GM19372 (cell line): ENCODE measurements around the gene CADM1.

ENCODE experiments used
- ATAC-seq: cut with Tn5 transposase; IDR thresholded peaks from one replicate; pipeline ENCODE4 v1.9.1; 2021; ENCODE audit warnings: mild to moderate bottlenecking, low read depth, moderate library complexity; ENCODE audit not compliant: unreplicated experiment

The CADM1 gene

GRCh38 chr11:115452241-115452640 lies 52.0 kb downstream of the CADM1 start:
- ATAC-seq: no peak

- no peak for ATAC-seq
Measured at GRCh38 chr11:115450519-115450918, 53.7 kb downstream of the CADM1 start.

GRCh38 chr11:115447273-115447864 lies 56.8 kb downstream of the CADM1 start:
- no peak for ATAC-seq

GRCh38 chr11:115446214-115446613 lies 58.0 kb downstream of the CADM1 start:
- ATAC-seq: no peak

GRCh38 chr11:115444542-115444941 lies 59.7 kb downstream of the CADM1 start:
- ATAC-seq: no peak

- ATAC-seq: no peak
Measured at GRCh38 chr11:115439969-115440540, 64.2 kb downstream of the CADM1 start.

GRCh38 chr11:115439385-115439784 lies 64.8 kb downstream of the CADM1 start:
- no peak for ATAC-seq

GRCh38 chr11:115437902-115438575 lies 66.2 kb downstream of the CADM1 start:
- ATAC-seq: no peak

GRCh38 chr11:115430345-115430744 lies 73.9 kb downstream of the CADM1 start:
- no peak for ATAC-seq

- no peak for ATAC-seq
Measured at GRCh38 chr11:115428306-115428705, 75.9 kb downstream of the CADM1 start.

- no peak for ATAC-seq
Measured at GRCh38 chr11:115425816-115426215, 78.4 kb downstream of the CADM1 start.

GRCh38 chr11:115425250-115425649 lies 79.0 kb downstream of the CADM1 start:
- no peak for ATAC-seq

GRCh38 chr11:115423728-115424459 lies 80.3 kb downstream of the CADM1 start:
- ATAC-seq: no peak

- no peak for ATAC-seq
Measured at GRCh38 chr11:115421992-115422689, 82.1 kb downstream of the CADM1 start.

- no peak for ATAC-seq
Measured at GRCh38 chr11:115421352-115421991, 82.7 kb downstream of the CADM1 start.

- no peak for ATAC-seq
Measured at GRCh38 chr11:115420505-115420904, 83.7 kb downstream of the CADM1 start.

- ATAC-seq: no peak
Measured at GRCh38 chr11:115418626-115419025, 85.6 kb downstream of the CADM1 start.

GRCh38 chr11:115418081-115418480 lies 86.1 kb downstream of the CADM1 start:
- ATAC-seq: no peak

GRCh38 chr11:115411120-115411519 lies 93.1 kb downstream of the CADM1 start:
- ATAC-seq: no peak

- no peak for ATAC-seq
Measured at GRCh38 chr11:115409691-115410220, 94.5 kb downstream of the CADM1 start.
